ENCODE measurements around the gene GNA15.

GNA15 gene

DNA sequence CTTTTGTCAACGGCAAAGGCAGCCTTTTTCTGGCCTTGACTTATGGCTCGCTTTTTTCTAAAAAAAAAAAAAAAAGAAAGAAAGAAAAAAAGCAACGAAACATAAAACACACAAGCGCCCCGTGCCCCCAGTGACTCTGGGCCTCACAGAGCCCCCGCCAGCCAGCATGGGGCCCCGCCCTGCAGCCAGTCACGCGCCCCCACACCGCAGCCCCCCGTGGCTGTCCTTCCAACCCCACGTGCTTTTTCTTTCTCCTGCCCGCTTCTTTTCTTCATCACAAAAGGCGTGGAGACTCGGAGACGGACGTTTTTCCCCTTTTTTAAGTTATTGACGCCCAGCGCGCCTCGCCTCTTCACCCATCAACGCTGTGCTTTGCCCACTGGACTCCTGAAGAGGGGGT lies 14.4 kb upstream of the GNA15 start (continued):
- TF ChIP-seq, protein P1, sequence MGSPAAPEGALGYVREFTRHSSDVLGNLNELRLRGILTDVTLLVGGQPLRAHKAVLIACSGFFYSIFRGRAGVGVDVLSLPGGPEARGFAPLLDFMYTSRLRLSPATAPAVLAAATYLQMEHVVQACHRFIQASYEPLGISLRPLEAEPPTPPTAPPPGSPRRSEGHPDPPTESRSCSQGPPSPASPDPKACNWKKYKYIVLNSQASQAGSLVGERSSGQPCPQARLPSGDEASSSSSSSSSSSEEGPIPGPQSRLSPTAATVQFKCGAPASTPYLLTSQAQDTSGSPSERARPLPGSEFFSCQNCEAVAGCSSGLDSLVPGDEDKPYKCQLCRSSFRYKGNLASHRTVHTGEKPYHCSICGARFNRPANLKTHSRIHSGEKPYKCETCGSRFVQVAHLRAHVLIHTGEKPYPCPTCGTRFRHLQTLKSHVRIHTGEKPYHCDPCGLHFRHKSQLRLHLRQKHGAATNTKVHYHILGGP (tag by site-specific recombination; IDR thresholded peaks at IDR 0.05) = no peak

DNA sequence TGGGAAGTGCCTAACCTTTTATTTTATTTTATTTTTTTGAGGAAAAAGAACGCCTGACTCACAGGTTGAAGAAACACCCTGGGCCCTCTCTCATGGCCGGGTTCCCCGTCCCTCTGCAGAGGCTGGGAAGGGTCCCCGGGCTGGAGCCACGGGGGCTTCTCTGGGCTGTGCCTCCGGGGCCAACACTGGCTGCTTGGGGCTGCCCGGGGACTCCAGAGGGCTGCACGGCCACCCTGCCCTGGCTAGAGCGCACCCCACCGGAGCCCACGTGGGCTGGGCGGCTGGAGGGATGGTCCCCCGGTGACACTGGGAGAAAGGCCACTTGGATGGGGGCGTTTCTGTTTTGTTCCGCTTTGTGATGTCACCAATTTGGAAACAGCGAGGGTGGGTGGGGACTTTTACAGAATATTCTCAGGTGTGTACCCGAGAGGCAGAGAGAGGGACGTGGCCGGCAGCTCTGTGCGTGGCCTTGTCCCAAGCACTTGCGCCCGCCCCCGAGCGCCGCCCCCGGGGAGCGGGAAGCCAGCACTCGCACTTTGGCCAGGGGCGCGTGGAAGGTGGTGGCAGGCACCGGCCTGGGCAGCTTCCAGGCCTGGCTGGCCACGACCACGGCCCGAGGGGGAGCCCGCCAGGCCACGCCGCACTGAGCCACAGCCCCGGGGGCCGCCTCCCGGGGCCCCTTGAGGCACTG lies 13.9 kb upstream of the GNA15 start:
- H3K36me3 ChIP-seq (ENCODE audit: control insufficient read depth in 2 of 2, insufficient read depth in 1 of 2, low read length in 2 of 2) = peaks cover 0 to 22% of the 10 kb centered on the region in 2 experiments; a peak in 1 of 3 replicates
- CTCF ChIA-PET = interaction anchor here (1.0 kb wide), 1 partner anchor 14 kb away, joined by 3 read pairs; no protein-coding TSS in a partner anchor
- H3K27ac ChIP-seq (ENCODE audit: extremely low read depth, low read depth, low read length) = no peak overlapping the region
- TF ChIP-seq ZNF274 (IDR thresholded peaks at IDR 0.05; ENCODE audit: low read length) = no peak
- TF ChIP-seq ZNF274 (tag by site-specific recombination; IDR thresholded peaks at IDR 0.05; ENCODE audit: borderline replicate concordance) = no peak
- no peak for TF ChIP-seq KLF10 (tag by site-specific recombination; IDR thresholded peaks at IDR 0.05)
- no peak for TF ChIP-seq ZNF404 (tag by site-specific recombination; IDR thresholded peaks at IDR 0.05)
- no peak for TF ChIP-seq ZNF335 (tag by site-specific recombination; conservative IDR thresholded peaks at IDR 0.05)
- no peaks in the 10 kb centered on the region for H3K9me3 ChIP-seq (ENCODE audit: control insufficient read depth, insufficient read depth, low read depth, low read length)
- H3K4me3 ChIP-seq (ENCODE audit: low read depth, low read length) = no peak overlapping the region
- no peaks in the 10 kb centered on the region for H3K4me1 ChIP-seq (ENCODE audit: control insufficient read depth, insufficient read depth, low read length)
- POLR2A ChIA-PET = no interaction called here

DNA sequence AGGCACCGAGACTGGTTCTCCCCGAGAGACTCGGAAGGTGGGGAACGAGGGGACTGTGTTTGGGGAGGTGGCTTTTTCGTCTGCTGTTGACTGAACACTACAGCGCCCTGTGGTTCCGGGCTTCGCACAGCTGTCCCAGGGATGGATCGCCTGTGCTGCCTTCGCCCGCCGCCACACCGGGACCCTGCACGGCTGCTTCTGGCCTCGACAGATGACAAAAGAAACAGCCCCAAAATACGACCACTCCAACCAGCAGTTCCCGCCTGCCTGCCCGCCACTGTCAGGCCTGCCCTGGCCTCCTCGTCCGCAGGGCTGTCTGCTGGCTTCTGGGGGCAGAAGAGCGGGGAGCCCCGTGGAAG lies 13.3 kb upstream of the GNA15 start:
- Histone ChIP-seq H3K27ac (ENCODE audit: extremely low read depth, low read depth, low read length) (no peak overlapping the region), H3K4me1 (ENCODE audit: control insufficient read depth, insufficient read depth, low read length) (no peaks in the 10 kb centered on the region), H3K9me3 (ENCODE audit: control insufficient read depth, insufficient read depth, low read depth, low read length) (no peaks in the 10 kb centered on the region), H3K36me3 (ENCODE audit: control insufficient read depth in 2 of 2, insufficient read depth in 1 of 2, low read length in 2 of 2) (peaks cover 0 to 22% of the 10 kb centered on the region in 2 experiments; a peak in 1 of 3 replicates), H3K4me3 (ENCODE audit: low read depth, low read length) (no peak overlapping the region)
- TF ChIP-seq ZNF529 (tag by site-specific recombination; IDR thresholded peaks at IDR 0.05; ENCODE audit: insufficient replicate concordance) (no peak), ZNF658 (tag by site-specific recombination; IDR thresholded peaks at IDR 0.05) (no peak), ZNF792 (tag by site-specific recombination; IDR thresholded peaks at IDR 0.05) (no peak), ZNF184 (tag by site-specific recombination; IDR thresholded peaks at IDR 0.05) (no peak), ZNF654 (tag by site-specific recombination; IDR thresholded peaks at IDR 0.05; ENCODE audit: low read depth) (no peak), ZNF843 (tag by site-specific recombination; IDR thresholded peaks at IDR 0.05) (no peak), YY1 (tag by site-specific recombination; IDR thresholded peaks at IDR 0.05) (no peak), TRIM28 (IDR thresholded peaks at IDR 0.05; ENCODE audit: borderline replicate concordance, low read length) (no peak)
- TF ChIP-seq, protein P2, sequence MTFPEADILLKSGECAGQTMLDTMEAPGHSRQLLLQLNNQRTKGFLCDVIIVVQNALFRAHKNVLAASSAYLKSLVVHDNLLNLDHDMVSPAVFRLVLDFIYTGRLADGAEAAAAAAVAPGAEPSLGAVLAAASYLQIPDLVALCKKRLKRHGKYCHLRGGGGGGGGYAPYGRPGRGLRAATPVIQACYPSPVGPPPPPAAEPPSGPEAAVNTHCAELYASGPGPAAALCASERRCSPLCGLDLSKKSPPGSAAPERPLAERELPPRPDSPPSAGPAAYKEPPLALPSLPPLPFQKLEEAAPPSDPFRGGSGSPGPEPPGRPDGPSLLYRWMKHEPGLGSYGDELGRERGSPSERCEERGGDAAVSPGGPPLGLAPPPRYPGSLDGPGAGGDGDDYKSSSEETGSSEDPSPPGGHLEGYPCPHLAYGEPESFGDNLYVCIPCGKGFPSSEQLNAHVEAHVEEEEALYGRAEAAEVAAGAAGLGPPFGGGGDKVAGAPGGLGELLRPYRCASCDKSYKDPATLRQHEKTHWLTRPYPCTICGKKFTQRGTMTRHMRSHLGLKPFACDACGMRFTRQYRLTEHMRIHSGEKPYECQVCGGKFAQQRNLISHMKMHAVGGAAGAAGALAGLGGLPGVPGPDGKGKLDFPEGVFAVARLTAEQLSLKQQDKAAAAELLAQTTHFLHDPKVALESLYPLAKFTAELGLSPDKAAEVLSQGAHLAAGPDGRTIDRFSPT (tag by site-specific recombination; IDR thresholded peaks at IDR 0.05) = no peak
- TF ChIP-seq, protein P3, sequence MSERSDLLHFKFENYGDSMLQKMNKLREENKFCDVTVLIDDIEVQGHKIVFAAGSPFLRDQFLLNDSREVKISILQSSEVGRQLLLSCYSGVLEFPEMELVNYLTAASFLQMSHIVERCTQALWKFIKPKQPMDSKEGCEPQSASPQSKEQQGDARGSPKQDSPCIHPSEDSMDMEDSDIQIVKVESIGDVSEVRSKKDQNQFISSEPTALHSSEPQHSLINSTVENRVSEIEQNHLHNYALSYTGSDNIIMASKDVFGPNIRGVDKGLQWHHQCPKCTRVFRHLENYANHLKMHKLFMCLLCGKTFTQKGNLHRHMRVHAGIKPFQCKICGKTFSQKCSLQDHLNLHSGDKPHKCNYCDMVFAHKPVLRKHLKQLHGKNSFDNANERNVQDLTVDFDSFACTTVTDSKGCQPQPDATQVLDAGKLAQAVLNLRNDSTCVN (tag by site-specific recombination; optimal IDR thresholded peaks at IDR 0.05) = no peak
- TF ChIP-seq, protein P4, sequence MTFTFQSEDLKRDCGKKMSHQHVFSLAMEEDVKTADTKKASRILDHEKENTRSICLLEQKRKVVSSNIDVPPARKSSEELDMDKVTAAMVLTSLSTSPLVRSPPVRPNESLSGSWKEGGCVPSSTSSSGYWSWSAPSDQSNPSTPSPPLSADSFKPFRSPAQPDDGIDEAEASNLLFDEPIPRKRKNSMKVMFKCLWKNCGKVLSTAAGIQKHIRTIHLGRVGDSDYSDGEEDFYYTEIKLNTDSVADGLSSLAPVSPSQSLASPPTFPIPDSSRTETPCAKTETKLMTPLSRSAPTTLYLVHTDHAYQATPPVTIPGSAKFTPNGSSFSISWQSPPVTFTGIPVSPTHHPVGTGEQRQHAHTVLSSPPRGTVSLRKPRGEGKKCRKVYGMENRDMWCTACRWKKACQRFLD (tag by site-specific recombination; IDR thresholded peaks at IDR 0.05) = no peak
- POLR2A ChIA-PET = no interaction called here
- CTCF ChIA-PET = interaction anchor here (1.0 kb wide), 1 partner anchor 15 kb away, joined by 3 read pairs; no protein-coding TSS in a partner anchor
